Measurements from ENCODE around the gene PSMC2.
A peak's percentile ranks its signal among the peaks of the same experiment; 100 is the strongest.

The PSMC2 gene

GRCh38 chr7:103347507-103348267, at the start of gene PSMC2:
Gene PSMC2, plus strand, starts transcription at chr7:103347643. Its CDS starts 69 bp downstream, at chr7:103347712.
- peak; percentile 92 for DNase-seq

GRCh38 chr7:103297837-103298179, 49.6 kb upstream of the PSMC2 start:
- DNase-seq: no peak

GRCh38 chr7:103299660-103300059, 47.8 kb upstream of the PSMC2 start:
- DNase-seq: no peak

GRCh38 chr7:103301441-103301840, 46.0 kb upstream of the PSMC2 start:
- no peak for DNase-seq

GRCh38 chr7:103307503-103308231, 39.8 kb upstream of the PSMC2 start:
- DNase-seq: no peak

GRCh38 chr7:103314852-103315251, 32.6 kb upstream of the PSMC2 start:
- no peak for DNase-seq

GRCh38 chr7:103316380-103316941, 31.0 kb upstream of the PSMC2 start:
- no peak for DNase-seq

GRCh38 chr7:103317009-103317408, 30.4 kb upstream of the PSMC2 start:
- no peak for DNase-seq

- DNase-seq: no peak
These were observed 21.7 kb upstream of the PSMC2 start for GRCh38 chr7:103325744-103326143.

GRCh38 chr7:103336761-103337160, 10.7 kb upstream of the PSMC2 start:
- DNase-seq: no peak

GRCh38 chr7:103338864-103339263, 8.6 kb upstream of the PSMC2 start:
- DNase-seq: no peak

- no peak for DNase-seq
These were observed 6.0 kb upstream of the PSMC2 start for GRCh38 chr7:103341466-103341865.

GRCh38 chr7:103343332-103343731, 4.1 kb upstream of the PSMC2 start:
- no peak for DNase-seq

GRCh38 chr7:103343758-103344452, 3.5 kb upstream of the PSMC2 start:
- DNase-seq: peak; percentile 69

GRCh38 chr7:103344453-103345149, 2.8 kb upstream of the PSMC2 start, which contains the start of gene DNAJC2:
Gene DNAJC2, minus strand, starts transcription at chr7:103344767. Its CDS starts 145 bp downstream, at chr7:103344622.
- DNase-seq: peak; percentile 94

GRCh38 chr7:103346396-103346795, 1.0 kb upstream of the PSMC2 start:
- DNase-seq: no peak

GRCh38 chr7:103348452-103348851, 1.0 kb downstream of the PSMC2 start:
- DNase-seq: no peak

GRCh38 chr7:103348959-103349358, 1.5 kb downstream of the PSMC2 start:
- no peak for DNase-seq

- DNase-seq: no peak
These were observed 2.4 kb downstream of the PSMC2 start for GRCh38 chr7:103349805-103350204.

GRCh38 chr7:103369432-103369831, 22.0 kb downstream of the PSMC2 start:
- DNase-seq: no peak

GRCh38 chr7:103373866-103374643, 26.6 kb downstream of the PSMC2 start:
- no peak for DNase-seq
